Activated CD4-positive, alpha-beta T cell treated with anti-CD3 and anti-CD28 coated beads, Interleukin-2, amount 50 U/mL, for 1 hour (primary cell): ENCODE results near the gene S100A3.
"Not testable (repeated sequence)": the region's sequence is repeated elsewhere in the genome, so short reads cannot be mapped to it uniquely, and the experiment has no call there.

ENCODE experiments used
- DNase-seq: peaks from one replicate; pipeline ENCODE4 v3.0.0-alpha.2; 2020

The S100A3 gene

DNA sequence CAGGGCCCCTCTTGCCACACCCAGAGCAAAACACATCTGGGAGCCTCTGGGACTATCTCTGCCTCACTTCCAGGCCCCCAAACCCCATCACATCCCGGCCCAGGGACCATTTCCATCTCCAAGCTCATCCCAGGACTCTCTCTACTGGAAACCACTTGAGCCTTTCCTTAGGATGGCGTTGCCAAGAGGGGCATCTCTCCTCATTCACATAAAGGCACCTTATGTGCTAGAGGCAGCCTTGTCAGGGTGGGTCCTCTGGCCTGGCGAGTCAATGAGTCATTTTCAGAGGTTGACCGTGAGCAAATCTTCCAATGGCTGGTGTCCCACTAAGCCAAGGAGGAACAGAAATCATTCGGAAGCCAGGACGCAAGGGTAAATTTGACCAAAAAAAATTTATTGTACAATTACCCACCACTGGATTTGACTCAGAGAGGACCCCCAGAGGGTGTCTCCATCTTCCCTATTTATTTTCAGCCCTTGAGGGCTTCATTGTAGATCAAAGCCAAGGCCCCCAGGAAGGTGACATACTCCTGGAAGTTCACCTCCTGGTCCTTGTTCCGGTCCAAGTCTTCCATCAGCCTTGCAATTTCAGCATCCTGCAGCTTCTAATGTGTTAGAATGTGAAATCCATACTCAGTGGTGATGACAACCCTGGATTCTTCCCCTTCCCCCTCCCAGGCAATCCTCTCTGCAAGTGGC lies 14.7 kb downstream of the S100A3 start:
- DNase-seq, result no peak

DNA sequence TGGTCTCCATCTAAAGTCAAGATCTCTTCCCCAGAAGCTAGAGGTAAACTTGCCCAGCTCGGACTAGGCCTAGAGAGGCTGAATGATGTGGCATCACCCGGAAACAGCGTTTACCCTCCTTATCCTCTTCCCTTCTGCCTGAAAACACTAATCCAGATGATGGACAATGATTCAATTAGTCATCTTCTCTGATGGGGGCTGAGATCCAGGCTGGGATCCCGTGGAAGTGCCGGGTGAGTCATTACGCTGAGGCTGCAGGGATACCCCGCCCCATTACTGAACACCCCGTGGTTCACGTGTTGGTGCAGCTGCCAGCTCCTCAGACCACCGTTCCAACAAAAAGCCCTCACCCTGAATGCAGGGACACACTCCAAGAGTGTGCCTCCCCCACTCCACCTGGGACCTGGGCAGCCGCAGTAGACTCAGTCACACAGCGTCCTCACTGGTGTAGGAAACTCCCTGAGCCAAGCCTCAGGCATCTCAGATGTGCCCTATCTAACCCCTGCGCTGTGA lies 15.3 kb downstream of the S100A3 start:
- no peak for DNase-seq

DNA sequence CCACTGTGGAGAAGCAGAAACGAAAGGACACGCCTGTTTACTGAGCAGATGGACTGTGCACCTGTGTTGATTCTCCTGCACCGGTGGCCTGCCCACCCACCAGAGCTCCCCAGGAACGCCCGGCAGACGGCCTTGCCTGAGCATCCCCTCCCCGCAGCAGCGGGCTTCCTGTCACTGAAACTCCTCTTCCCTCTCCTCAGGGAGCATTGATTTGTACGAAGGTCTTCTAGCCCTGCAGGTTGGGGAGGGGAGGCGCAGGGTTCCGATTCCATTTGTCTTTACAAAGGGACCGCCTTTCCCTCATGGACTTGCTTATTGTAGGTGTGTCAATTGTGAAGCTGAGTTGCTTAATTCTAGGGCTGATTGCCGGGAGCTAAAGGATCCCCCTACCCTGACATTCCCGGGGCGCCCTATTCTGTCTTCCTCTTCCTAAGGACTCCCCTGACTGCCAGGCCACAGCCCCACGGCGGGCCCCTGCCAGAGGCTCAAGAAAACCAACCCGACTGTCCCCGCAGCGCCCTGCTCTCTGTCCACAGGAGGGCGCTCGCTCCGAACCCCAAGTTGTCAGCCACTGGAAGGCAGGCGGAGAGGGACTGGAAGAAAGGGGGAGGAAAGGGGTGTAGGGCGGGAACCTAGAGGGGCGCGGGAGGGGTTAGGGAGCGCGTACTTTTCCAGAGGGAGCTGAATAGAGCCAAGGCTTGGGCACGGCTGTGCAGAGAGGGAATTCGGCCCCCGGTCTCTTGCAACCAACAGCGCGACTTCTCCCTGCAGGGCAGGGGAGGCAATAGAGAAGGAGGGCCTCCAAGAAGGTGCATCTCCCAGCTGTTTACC lies 16.1 kb downstream of the S100A3 start:
- DNase-seq, result peak; percentile 83

DNA sequence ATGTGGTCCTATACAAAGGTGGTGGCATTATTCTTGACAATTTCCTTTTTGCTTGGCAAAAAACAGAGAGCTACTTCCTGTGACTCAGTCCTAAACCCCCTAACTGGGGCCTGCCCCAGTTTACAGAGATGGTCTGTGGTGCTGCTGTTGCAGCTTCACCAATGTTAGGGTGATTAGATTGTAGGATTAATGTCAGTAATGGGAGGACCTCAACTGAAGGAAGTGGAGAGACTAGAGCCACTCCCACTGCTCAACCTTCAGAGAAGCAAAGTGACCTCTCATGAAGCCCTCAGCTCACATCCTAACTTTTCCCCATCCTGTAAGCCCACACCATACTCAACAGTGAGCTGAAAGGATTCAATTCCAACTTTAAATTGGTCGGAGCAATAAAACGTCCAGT lies 16.9 kb downstream of the S100A3 start:
- DNase-seq, result no peak

DNA sequence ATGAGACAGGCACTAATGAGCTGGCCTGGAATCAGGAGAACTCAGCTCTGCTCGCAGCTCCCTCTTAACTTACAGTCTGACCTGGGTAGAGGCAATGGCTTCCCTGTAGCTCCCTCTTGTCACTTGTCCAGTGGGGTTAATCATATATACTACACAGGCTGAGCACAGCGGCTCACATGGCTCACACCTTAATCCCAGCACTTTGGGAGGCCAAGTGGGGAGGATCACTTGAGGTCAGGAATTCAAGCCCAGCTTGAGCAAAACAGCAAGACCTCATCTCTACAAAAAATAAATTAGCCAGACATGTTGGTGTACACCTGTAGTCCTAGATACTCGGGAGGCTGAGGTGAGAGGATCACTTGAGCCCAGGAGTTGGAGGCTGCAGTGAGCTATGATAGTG lies 17.4 kb downstream of the S100A3 start:
- DNase-seq, result no peak

DNA sequence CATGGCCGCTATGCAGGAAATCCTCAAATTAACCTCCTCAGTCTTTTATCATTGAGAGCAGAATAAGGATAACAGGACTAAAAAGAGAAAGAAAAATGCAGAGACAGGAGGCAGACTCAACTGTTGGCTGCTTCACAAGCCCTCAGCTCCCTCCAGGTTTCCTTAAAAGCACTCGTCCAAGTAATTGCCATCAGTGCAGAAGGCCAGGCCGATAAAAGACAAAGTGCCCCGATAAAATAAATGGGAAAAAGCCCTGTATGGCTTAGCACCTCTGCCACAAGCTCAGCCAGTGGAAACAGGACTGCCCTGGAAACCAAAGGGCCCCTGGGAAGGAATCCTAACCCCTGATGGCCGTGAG lies 21.4 kb downstream of the S100A3 start:
- no peak for DNase-seq

DNA sequence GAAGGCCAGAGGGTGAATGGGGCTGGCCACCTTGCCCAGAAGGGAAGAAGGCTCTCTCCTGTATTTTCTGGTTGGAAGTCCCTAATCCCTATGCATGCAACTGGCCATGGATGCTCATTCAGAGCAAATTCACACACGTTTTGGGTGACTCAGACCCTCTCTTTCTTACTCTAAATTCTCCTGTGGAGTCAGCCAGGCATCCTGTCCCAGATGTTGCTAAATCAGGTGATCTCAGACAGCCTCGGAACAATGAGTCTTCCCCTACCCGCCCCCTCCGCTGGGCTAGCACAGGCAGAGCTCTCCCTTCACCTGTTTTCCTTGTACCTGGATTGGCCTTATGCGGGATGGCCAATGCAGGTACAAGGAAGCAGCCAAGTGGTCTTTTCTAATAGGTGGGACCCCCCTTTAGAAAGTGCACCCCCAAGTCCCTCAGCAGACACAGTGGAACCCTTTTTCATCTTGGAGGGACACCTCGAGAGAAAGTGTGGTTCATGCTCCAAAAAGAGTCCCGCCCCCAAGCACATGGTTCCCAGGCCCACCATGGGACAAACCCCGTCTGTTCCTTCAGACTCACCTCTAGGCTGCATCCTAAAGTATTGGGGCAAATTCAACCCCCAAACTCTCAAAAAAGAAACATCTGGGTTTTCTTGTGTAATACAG lies 21.9 kb downstream of the S100A3 start:
- DNase-seq, result no peak

DNA sequence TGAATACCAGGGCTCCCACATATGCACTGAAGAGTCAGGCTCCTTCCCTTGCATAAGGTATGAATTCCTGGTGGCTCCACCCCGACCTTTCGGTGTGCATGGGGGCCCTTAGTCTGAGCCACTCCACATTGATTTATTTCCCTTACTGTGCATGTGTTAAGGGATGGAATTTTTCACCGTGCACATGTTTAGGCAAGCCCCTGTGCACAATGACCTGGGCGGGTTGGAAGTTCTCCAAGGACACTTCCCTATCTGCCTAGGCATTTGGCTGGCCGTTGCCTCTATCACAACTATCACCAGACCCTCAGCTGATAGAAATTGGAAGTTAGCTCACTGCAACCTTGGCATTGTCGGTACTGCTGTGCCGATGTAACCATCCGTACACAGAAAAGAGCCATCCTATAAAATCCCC lies 22.9 kb downstream of the S100A3 start:
- no peak for DNase-seq

DNA sequence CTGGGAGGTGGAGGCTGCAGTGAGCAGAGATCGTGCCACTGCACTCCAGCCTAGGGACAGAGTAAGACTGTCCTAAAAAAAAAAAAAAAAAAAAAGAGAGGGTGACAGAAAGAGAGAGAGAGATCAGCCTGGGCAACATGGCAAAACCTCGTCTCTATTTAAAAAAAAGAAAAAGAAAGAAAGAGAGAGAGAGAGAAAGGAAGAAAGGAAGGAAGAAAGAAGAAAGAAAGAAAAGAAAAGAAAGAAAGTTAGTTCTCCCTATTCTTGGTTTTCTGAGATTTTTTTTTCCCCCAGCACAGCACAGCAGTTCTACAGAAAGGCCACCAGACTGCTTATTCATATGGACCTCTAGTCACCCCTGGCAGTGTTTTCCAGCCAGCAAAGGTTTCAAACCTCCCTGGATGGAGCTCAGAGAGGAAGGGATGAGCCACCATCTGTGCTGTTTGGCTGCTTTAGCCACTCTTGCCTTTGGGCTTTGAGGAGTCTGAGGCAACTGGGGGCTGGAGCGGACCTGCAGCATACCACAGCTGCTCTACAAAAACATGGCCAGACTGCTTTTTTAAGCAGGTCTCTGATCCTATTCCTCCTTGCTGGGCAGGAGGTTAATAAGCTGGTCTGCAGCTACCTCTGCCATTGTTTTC lies 23.9 kb downstream of the S100A3 start:
- DNase-seq, result no peak

DNA sequence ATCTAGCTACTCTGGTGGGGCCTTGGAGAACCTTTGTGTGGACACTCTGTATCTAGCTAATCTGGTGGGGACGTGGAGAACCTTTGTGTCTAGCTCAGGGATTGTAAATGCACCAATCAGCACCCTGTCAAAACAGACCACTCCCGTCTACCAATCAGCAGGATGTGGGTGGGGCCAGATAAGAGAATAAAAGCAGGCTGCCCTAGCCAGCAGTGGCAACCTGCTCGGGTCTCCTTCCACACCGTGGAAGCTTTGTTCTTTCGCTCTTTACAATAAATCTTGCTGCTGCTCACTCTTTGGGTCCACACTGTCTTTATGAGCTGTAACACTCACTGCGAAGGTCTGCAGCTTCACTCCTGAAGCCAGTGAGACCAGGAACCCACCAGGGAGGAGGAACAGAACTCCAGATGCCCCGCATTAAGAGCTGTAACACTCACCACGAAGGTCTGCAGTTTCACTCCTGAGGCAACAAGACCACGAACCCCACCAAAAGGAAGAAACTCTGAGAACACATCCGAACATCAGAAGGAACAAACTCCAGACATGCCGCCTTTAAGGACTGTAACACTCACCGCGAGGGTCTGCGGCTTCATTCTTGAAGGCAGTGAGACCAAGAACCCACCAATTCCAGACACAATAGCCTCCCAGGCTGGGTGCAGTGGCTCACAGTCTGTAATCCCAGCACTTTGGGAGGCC lies 26.6 kb downstream of the S100A3 start:
- not testable (repeated sequence) for DNase-seq

DNA sequence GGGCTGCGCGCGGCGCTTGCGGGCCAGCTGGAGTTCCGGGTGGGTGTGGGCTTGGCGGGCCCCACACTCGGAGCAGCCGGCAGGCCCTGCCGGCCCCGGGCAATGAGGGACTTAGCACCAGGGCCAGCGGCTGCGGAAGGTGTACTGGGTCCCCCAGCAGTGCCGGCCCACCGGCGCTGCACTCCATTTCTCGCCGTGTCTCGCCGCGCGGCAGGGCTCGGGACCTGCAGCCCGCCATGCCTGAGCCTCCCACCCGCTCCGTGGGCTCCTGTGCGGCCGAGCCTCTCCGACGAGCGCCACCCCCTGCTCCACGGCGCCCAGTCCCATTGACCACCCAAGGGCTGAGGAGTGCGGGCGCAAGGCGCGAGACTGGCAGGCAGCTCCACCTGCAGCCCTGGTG lies 27.2 kb downstream of the S100A3 start:
- not testable (repeated sequence) for DNase-seq

DNA sequence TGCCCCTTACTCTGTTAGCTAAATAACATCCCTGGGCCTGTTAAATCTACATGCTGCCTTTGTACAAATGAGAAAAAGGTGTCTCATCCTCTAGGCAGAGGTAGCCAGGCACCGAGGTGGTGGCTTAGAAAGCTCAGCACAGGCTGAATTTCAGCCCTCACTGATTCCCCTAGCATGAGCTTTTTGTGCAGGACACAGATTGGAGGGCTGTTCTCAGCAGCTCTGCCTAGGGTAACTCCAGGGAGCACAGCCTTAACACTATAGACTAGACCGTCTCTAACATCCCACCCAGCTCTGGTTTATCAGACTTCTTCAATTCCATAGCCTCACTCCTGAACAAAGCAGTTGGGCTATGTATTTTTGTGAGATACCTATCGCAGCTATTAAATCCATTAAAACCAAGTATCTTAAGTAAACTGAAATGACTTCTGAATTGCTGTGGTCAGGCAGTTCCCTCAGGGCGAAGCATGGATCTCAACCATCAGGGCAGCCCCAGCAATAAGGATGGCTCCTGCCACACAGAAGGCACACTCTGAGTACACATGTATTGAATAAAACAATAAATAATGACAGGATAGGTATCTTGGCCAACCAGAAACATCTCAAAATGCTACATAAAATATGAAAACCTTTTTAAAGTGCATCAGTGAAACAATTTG lies 28.1 kb downstream of the S100A3 start:
- DNase-seq, result no peak

DNA sequence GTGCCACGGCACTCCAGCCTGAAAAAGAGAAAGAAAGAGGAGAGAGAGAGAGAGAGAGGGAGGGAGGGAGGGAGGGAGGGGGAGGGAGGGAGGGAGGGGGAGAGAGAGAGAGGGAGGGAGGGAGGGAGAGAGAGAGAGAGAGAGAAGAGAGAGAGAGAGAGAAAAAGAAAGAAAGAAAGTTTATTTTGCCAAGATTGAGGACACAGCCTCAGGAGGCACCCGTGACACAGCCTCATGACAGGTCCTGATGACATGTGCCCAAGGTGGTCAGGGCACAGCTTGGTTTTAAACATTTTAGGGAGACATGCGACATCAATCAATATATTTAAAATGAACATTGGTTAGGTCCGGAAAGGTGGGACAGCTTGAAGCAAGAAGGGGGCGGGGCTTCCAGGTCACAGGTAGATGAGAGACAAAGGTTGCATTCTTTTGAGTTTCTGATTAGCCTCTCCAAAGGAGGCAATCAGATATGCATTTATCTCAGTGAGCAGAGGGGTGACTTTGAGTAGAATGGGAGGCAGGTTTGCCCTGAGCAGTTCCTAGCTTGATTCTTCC lies 28.8 kb downstream of the S100A3 start:
- DNase-seq, result not testable (repeated sequence)

DNA sequence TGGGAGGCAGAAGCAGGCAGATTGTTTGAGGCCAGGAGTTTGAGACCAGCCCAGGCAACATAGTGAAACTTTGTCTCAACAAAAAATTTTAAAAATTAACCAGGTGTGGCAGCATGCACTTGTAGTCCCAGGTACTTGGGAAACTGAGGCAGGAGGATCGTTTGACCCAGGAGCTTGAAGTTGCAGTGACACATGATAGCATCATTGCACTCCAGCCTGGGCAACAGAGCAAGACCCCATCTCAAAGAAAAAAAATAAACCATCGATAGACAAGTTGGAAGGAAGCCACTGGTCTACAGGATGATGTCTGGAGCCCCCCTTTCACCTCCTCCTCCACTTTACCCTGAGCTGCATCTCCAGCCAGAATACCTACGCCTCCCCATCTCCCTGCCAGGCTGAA lies 29.8 kb downstream of the S100A3 start:
- no peak for DNase-seq

DNA sequence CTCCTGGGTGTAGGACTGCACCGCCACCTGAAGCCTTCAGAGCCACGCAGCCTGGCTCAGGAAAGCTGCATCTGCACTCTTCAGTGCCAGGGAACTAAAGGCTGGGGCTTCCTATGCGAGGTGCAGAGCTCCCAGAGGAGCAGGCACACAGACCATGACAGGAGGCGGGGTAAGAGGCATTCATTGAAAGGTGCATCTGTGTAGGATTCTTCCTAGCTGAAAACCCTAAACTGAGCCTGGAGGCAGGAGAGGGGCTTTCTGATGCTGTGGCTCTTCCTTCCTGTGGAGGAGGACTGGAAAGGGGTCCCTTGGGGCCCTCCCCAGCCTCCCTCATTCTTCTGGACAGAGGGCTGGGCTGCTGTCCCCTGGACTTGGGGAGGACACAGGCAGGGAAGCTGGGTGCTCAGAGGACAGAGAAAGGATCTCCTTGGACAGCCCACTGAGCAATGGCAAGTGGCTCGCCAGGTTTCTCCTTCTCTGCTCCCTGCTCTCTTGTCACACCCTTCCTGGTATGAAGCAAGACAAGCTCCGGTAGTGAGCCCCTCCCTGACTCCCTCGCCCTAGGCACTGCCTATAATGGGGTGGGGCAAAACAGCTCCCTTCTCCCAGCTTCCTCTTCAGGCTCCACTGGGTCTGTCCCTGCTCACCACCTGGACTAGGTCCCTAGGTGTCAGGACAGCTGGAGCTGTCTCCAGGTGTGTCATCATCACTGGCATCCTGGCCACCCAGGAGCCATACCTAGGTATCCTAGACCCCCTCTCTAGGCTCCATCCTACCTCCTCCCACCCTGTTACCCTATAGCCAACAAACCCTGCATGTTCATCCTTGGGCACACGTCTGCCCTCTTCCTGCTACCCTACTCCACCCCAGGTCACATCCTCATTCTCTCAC lies 33.3 kb downstream of the S100A3 start:
- no peak for DNase-seq

DNA sequence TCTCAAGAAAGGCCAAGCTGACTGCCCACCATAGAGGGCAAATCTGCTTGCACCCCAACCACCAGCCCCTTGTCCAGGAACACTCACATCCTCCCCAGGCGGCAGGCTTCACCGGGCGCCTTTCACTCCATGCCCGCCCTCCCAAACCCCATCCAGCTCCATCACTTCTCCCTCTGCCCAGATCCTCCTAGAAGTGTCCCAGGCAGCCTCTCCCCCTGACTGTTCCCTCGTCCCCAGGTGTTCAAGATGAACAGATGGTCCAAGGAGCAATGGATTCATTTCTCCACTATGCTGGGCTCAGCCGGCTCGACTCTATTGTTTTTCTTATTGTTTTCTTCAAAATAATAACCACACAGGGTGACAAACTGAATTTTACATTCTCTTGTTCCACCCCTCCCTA lies 35.4 kb downstream of the S100A3 start:
- no peak for DNase-seq

DNA sequence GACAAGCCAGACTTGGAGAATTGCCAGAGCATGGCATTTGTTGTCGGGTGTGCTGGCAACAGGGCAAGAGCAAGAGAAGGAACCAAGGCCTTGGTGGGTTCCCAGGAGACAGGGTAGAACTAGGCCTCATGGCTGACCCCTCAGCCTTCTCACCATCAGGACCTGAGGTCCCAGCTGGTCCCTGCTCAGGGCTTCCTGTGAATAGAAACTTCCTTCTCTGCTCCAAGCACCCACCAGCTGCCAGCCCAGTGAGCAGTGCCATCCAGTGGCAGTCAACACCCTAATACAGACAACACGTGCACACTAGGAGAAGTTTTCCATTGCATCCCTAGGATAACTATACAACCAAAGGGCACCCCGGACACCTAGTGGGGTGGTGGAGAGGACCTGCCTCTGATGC lies 36.0 kb downstream of the S100A3 start:
- DNase-seq, result no peak

DNA sequence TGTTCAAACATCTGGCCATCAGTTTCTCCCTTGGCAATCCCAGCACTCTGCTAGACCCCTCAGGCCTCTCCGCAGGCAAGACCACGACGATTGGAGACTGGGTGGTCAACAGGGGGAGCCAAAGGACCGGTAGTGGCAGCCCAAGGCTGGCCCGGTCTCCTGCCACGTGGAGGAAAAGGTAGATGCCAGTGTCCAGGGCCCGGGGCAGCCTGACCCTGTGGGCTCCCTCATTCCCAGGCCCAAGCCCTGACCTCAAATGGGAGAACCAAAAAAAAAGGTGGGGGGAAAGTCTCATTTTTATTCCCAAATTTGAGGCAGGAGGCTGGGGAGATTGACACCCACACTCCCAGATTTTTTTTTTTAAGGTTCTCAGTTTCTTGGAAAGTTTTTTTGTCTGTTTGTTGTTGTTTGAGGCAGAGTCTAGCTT lies 38.1 kb downstream of the S100A3 start:
- DNase-seq, result peak; percentile 77

DNA sequence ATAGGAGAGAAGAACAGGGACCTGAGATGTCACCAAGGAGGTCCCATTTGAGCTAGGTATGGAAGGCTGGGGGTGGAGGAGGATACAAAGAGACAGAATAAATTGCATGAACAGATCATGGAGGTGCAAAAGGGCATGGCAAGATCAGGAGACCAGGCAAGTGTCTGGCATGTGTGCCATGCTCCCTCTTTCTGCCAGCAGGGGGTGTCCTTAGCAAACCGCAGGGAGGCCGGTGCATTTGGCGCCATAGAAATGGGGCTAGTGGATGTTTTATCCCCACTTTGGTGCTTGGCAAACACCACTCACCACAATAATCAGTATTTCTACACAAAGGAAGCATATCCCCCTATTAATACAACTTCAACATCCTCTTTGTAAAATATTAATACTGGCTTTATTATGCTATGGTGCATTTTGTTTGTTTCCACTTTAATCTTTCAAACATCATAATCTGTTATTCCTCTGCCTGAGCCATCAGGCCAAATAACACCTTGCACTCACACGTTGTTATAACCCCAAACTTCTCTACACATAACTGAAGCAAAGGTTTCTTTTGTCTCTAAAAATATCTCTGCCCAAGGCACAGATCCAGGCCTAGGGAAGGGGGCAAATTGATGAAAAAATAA lies 39.2 kb downstream of the S100A3 start:
- peak; percentile 64 for DNase-seq

DNA sequence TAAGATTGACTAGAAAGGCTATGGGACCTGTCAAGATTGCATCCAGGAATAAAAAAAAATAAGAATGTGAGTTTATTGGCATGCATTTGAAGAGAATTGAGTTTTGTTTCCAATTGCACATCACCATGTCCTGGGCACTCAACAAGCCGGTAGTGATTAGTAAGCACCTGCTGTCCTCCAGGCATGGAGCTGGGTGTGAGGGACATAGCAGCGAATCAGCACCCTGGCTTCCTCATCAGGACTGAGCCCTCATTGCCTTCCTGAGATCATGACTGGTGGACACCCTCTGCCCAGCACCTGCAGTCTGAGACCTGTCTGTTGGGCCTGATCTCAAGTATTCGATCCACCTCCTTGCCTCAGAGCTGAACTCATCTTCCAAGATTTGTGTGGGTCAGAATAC lies 40.0 kb downstream of the S100A3 start:
- no peak for DNase-seq
